Heart left ventricle (tissue), 16 donors: ENCODE measurements around the gene AIF1. TPM values are rescaled to one million over a fixed set of nuclear protein-coding genes. Genes with fewer than 3 reads are reported as not detected.

ENCODE experiments used
- ATAC-seq, 4 donors: fragments of 200-7000 bp; cut with Tn5 transposase; one replicate each; pipeline ENCODE4 v1.9.1; 2020 to 2022; ENCODE audit warnings: moderate library complexity in 4 of 4, mild to moderate bottlenecking in 3 of 4, moderate number of reproducible peaks in 1 of 4
- DNase-seq, 5 donors: peaks; one replicate each; pipeline ENCODE4 v3.0.0-alpha.2; 2020
- H3K27ac ChIP-seq, 12 donors: fragments of 200-600 bp; sonication (generic) in 4 of 12; one replicate each; pipeline versions ENCODE4 v1.5.0 to v1.8.0; 2016 to 2022; ENCODE audit warnings: mild to moderate bottlenecking in 2 of 12
- H3K27me3 ChIP-seq, 9 donors: fragments of 200-600 bp; sonication (generic) in 2 of 9; one replicate each; pipeline versions ENCODE4 v1.5.1 to v1.8.0; 2016 to 2022; ENCODE audit warnings: mild to moderate bottlenecking in 3 of 9
- H3K36me3 ChIP-seq, 9 donors: fragments of 200-600 bp; sonication (generic) in 2 of 9; one replicate each; pipeline versions ENCODE4 v1.5.0 to v1.8.0; 2018 to 2022; ENCODE audit warnings: mild to moderate bottlenecking in 2 of 9
- H3K4me1 ChIP-seq, 12 donors: fragments of 200-600 bp; sonication (generic) in 4 of 12; one replicate each; pipeline versions ENCODE4 v1.5.0 to v1.8.0; 2016 to 2022; ENCODE audit warnings: mild to moderate bottlenecking in 3 of 12
- H3K4me3 ChIP-seq, 12 donors: fragments of 200-600 bp; sonication (generic) in 4 of 12; one replicate each; pipeline versions ENCODE4 v1.5.0 to v1.8.0; 2017 to 2022; ENCODE audit warnings: mild to moderate bottlenecking in 9 of 12, moderate library complexity in 4 of 12
- H3K9me3 ChIP-seq, 12 donors: fragments of 200-600 bp; sonication (generic) in 4 of 12; one replicate each; pipeline versions ENCODE4 v1.5.0 to v1.8.0; 2016 to 2022; ENCODE audit warnings: mild to moderate bottlenecking in 1 of 12
- CTCF ChIP-seq, 12 donors: fragments of 200-600 bp; sonication (generic) in 4 of 12; IDR thresholded peaks; one replicate each; pipeline versions ENCODE4 v1.5.0 to v1.8.0; 2018 to 2022; ENCODE audit warnings: antibody characterized with exemption in 12 of 12, mild to moderate bottlenecking in 5 of 12
- POLR2A ChIP-seq, 2 donors: fragments of 450-650 bp; IDR thresholded peaks; one replicate each; pipeline ENCODE4 v1.6.1; 2017; ENCODE audit warnings: antibody characterized with exemption in 2 of 2, mild to moderate bottlenecking in 2 of 2, moderate library complexity in 2 of 2
- WGBS, 4 donors: extraction: QIAGEN DNeasy Blood & Tissue Kit in 2 of 4; methylation state at CpG; one replicate each; pipeline versions ENCODE4 v1.1.5 to v1.1.7; 2013 to 2018; 5-methylcytosine and 5-hydroxymethylcytosine counted together
- intact Hi-C, 10 donors: fragments of 100-400 bp; cut with DNase I; formaldehyde crosslinking; loops; one replicate each; pipeline versions ENCODE4 v1.11.1 to v1.14.2; 2022
- polyA plus RNA-seq, 2 donors: library from polyadenylated mRNA; stranded (reverse); fragments of 200-250 nt; gene quantifications; one replicate each; pipeline ENCODE4 v1.2.3, GENCODE V29; 2013
- total RNA-seq, 9 donors: library from RNA; depleted of rRNA in 2 of 9; stranded (reverse); fragments of >200 nt in 2 of 9; fragmentation: NEBNext Ultra II Directional in 3 of 9; extraction: Animal tissue kit (Norgen Biotek cat#: 25700) in 3 of 9; gene quantifications; one replicate each; pipeline versions ENCODE4 v1.1.0 to v1.2.4, GENCODE V29; 2016 to 2023
- donor health status: ischemic (EF 13 %, LVEDD 7.1; RV severe dilation, severe dysfunction).
- donor health status: healthy with polysubstance abuse.
- donor health status: DM: no; HTN: yes; CAD: no.
- donor health status: DM: no; HTN: no; CAD: no.
- donor health status: ischemic (EF 25% LVEDD 6.9; RV normal size, moderate dysfunction).
- donor health status: ischemic (EF 25% LVEDD 5.7; RV mildly dilated, moderate dysfunction).
- donor health status: healthy.
- donor health status: DM: yes; HTN: yes; CAD: no.
- donor health status: ischemic (EF 35%, LVEDD 5.7; RV mildly dilated, moderate dysfunction).
- donor health status: nonischemic (EF 11% LVEDD 7.7; RV severe dilation, severe dysfunction).
- donor health status: DM: yes; HTN: yes; CAD: no.
- donor health status: PGD.
- donor health status: ischemic (EF 29% LVEDD 5.4; RV normal size, mild dysfunction).
- donor health status: nonischemic (EF 23%, LVEDD 6.1; RV moderate dilation, normal function).

The AIF1 gene
- total and polyA plus RNA-seq, 11 donors: 5.7 to 120 (median 9.5) TPM

GRCh38 chr6:31627690-31628287, 12.8 kb downstream of the AIF1 start:
- no peak overlapping the region for H3K27ac ChIP-seq

GRCh38 chr6:31629014-31629413, 14.0 kb downstream of the AIF1 start:
- DNase-seq (no peak), ATAC-seq (no peak)
- Histone ChIP-seq H3K27me3 (no peaks in the 10 kb centered on the region), H3K27ac (no peak overlapping the region), H3K4me3 (no peak overlapping the region), H3K36me3 (peaks cover 8 to 100% (median 100%) of the 10 kb centered on the region in 9 donors), H3K4me1 (peaks cover 0 to 4% (median 0%) of the 10 kb centered on the region in 12 donors), H3K9me3 (no peaks in the 10 kb centered on the region)
- no peak for TF ChIP-seq CTCF (IDR thresholded peaks at IDR 0.05)
- intact Hi-C loops: no loop called here
- 86 to 91% (median 89%) methylated on average over 7 of the region's 7 CpGs for WGBS, 4 donors

More at GRCh38 chr6:31627690-31628287, 12.8 kb downstream of the AIF1 start:
- intact Hi-C loops: loop anchor here in 1 of 10 donors (2.0 kb wide), 1 partner anchor 15 kb away; no protein-coding TSS in a partner anchor
- ATAC-seq (no peak), DNase-seq (no peak)
- Histone ChIP-seq H3K4me1 (peaks cover 0 to 4% (median 0%) of the 10 kb centered on the region in 12 donors), H3K36me3 (peaks cover 8 to 100% (median 98%) of the 10 kb centered on the region in 9 donors), H3K9me3 (no peaks in the 10 kb centered on the region), H3K27me3 (no peaks in the 10 kb centered on the region), H3K4me3 (no peak overlapping the region)
- 95 to 97% (median 96%) methylated on average over 19 of the region's 19 CpGs for WGBS, 4 donors
- no peak for TF ChIP-seq POLR2A (IDR thresholded peaks at IDR 0.05)
- no peak for TF ChIP-seq CTCF (IDR thresholded peaks at IDR 0.05)

GRCh38 chr6:31630177-31630934, 15.3 kb downstream of the AIF1 start:
- no peak for DNase-seq

More at GRCh38 chr6:31630177-31630934, 15.3 kb downstream of the AIF1 start:
- no peak for TF ChIP-seq POLR2A (IDR thresholded peaks at IDR 0.05)
- TF ChIP-seq CTCF (IDR thresholded peaks at IDR 0.05): no peak
- Histone ChIP-seq H3K4me1 (peaks cover 0 to 4% (median 0%) of the 10 kb centered on the region in 12 donors), H3K27ac (no peak overlapping the region), H3K36me3 (peaks cover 7 to 100% (median 100%) of the 10 kb centered on the region in 9 donors), H3K9me3 (no peaks in the 10 kb centered on the region), H3K27me3 (no peaks in the 10 kb centered on the region), H3K4me3 (no peak overlapping the region)
- intact Hi-C loops: no loop called here
- ATAC-seq: no peak
- whole genome bisulfite sequencing, 4 donors: 90 to 93% (median 92%) methylated on average over 25 of the region's 25 CpGs
